H9 (cell line): ENCODE measurements around the gene PEAK3. TPM values are rescaled to one million over a fixed set of nuclear protein-coding genes. Genes with fewer than 3 reads are reported as not detected.

Experiments
- DNase-seq: peaks from one replicate; pipeline ENCODE4 v3.0.0-alpha.2; 2017
- H2AFZ ChIP-seq: one replicate; pipeline ENCODE4 v1.6.1; 2013; ENCODE audit warnings: mild to moderate bottlenecking, low read length, control low read depth, moderate library complexity
- H2AK5ac ChIP-seq: 2 replicates; pipeline ENCODE4 v1.6.1; 2013; ENCODE audit warnings: low read length, control low read depth, mixed read lengths; ENCODE audit not compliant: insufficient read length
- H2BK120ac ChIP-seq: one replicate; pipeline ENCODE4 v1.6.1; 2013; ENCODE audit warnings: low read depth, mild to moderate bottlenecking, low read length, control low read depth, inconsistent platforms; ENCODE audit not compliant: poor library complexity, severe bottlenecking
- H2BK12ac ChIP-seq: 2 replicates; pipeline ENCODE4 v1.6.1; 2013; ENCODE audit warnings: low read length, control low read depth, mixed read lengths, low read depth; ENCODE audit not compliant: insufficient read length
- H2BK15ac ChIP-seq: 2 replicates; pipeline ENCODE4 v1.6.1; 2013; ENCODE audit warnings: low read depth, low read length, control low read depth
- H2BK20ac ChIP-seq: one replicate; pipeline ENCODE4 v1.6.1; 2013; ENCODE audit warnings: low read depth, mild to moderate bottlenecking, low read length, control low read depth, inconsistent platforms; ENCODE audit not compliant: poor library complexity, severe bottlenecking
- H2BK5ac ChIP-seq: 2 replicates; pipeline ENCODE4 v1.6.1; 2013; ENCODE audit warnings: low read length, control low read depth, mixed read lengths; ENCODE audit not compliant: insufficient read length
- H3K14ac ChIP-seq: 2 replicates; pipeline ENCODE4 v1.6.1; 2013; ENCODE audit warnings: low read length, control low read depth; ENCODE audit not compliant: insufficient read depth
- H3K18ac ChIP-seq: 2 replicates; pipeline ENCODE4 v1.6.1; 2013; ENCODE audit warnings: low read depth, mild to moderate bottlenecking, mixed read lengths, low read length, control low read depth; ENCODE audit not compliant: insufficient read length
- H3K23ac ChIP-seq: 2 replicates; pipeline ENCODE4 v1.6.1; 2013; ENCODE audit warnings: low read length, control low read depth, mixed read lengths, low read depth; ENCODE audit not compliant: insufficient read length
- H3K23me2 ChIP-seq: 2 replicates; pipeline ENCODE4 v1.6.1; 2013; ENCODE audit warnings: low read depth, mild to moderate bottlenecking, mixed read lengths, low read length, control low read depth; ENCODE audit not compliant: insufficient read length, poor library complexity, severe bottlenecking
- H3K27ac ChIP-seq: 2 replicates; pipeline ENCODE4 v1.5.1; 2013; ENCODE audit warnings: low read length, control low read depth, mixed read lengths, low read depth; ENCODE audit not compliant: insufficient read length
- H3K27me3 ChIP-seq: 2 replicates; pipeline ENCODE4 v1.6.1; 2013; ENCODE audit warnings: low read length, control low read depth, inconsistent platforms; ENCODE audit not compliant: insufficient read depth
- H3K4ac ChIP-seq: 2 replicates; pipeline ENCODE4 v1.6.1; 2013; ENCODE audit warnings: low read depth, mild to moderate bottlenecking, control low read depth, inconsistent platforms, low read length, moderate library complexity
- H3K4me1 ChIP-seq: 2 replicates; pipeline ENCODE4 v1.6.1; 2013; ENCODE audit warnings: low read length, control low read depth, inconsistent platforms; ENCODE audit not compliant: insufficient read depth
- H3K4me2 ChIP-seq: 2 replicates; pipeline ENCODE4 v1.6.1; 2013; ENCODE audit warnings: low read length, control low read depth, mixed read lengths; ENCODE audit not compliant: insufficient read length, insufficient read depth
- H3K56ac ChIP-seq: 2 replicates; pipeline ENCODE4 v1.6.1; 2013; ENCODE audit warnings: low read depth, mild to moderate bottlenecking, mixed read lengths, low read length, control low read depth; ENCODE audit not compliant: insufficient read length
- H3K79me1 ChIP-seq: 2 replicates; pipeline ENCODE4 v1.6.1; 2013; ENCODE audit warnings: low read depth, mild to moderate bottlenecking, moderate library complexity, low read length, control low read depth, inconsistent platforms; ENCODE audit not compliant: insufficient read depth, poor library complexity, severe bottlenecking
- H3K79me2 ChIP-seq: 2 replicates; pipeline ENCODE4 v1.6.1; 2013; ENCODE audit warnings: low read length, control low read depth, inconsistent platforms; ENCODE audit not compliant: insufficient read depth
- H3K9ac ChIP-seq: 2 replicates; pipeline ENCODE4 v1.6.1; 2013; ENCODE audit warnings: low read length, control low read depth, mixed read lengths; ENCODE audit not compliant: insufficient read length; ENCODE audit errors: extremely low read depth
- H3K9me3 ChIP-seq: one replicate; pipeline ENCODE4 v1.6.1; 2013; ENCODE audit warnings: low read depth, low read length, inconsistent platforms; ENCODE audit not compliant: control insufficient read depth
- H3T11ph ChIP-seq: one replicate; pipeline ENCODE4 v1.6.1; 2013; ENCODE audit warnings: mild to moderate bottlenecking, low read length, control low read depth, inconsistent platforms
- H4K20me1 ChIP-seq: one replicate; pipeline ENCODE4 v1.6.1; 2013; ENCODE audit not compliant: control insufficient read depth, insufficient read length, insufficient read depth
- H4K5ac ChIP-seq: 2 replicates; pipeline ENCODE4 v1.6.1; 2013; ENCODE audit warnings: low read depth, mild to moderate bottlenecking, mixed read lengths, low read length, control low read depth; ENCODE audit not compliant: insufficient read length
- H4K8ac ChIP-seq: replicated peaks from 2 replicates; pipeline ENCODE4 v1.6.1; 2013; ENCODE audit warnings: low read length, control low read depth, mixed read lengths, low read depth; ENCODE audit not compliant: insufficient read length
- H4K91ac ChIP-seq: 2 replicates; pipeline ENCODE4 v1.6.1; 2013; ENCODE audit warnings: low read depth, mild to moderate bottlenecking, moderate library complexity, mixed read lengths, low read length, control low read depth; ENCODE audit not compliant: insufficient read length
- H3K27ac Mint-ChIP-seq, 3 experiments: 2 replicates in 2 of 3; 3 replicates in 1 of 3; pipeline ENCODE4 v1.8.0; 2020 to 2021; ENCODE audit warnings: mixed read lengths in 3 of 3, mild to moderate bottlenecking in 1 of 3, moderate library complexity in 1 of 3
- H3K27me3 Mint-ChIP-seq: 2 replicates; pipeline ENCODE4 v1.8.0; 2021; ENCODE audit warnings: low read depth, mild to moderate bottlenecking, moderate library complexity, mixed read lengths
- H3K36me3 Mint-ChIP-seq, 3 experiments: 2 replicates in 2 of 3; 3 replicates in 1 of 3; pipeline ENCODE4 v1.8.0; 2020 to 2021; ENCODE audit warnings: low read depth in 3 of 3, mixed read lengths in 3 of 3; ENCODE audit not compliant: insufficient read depth in 1 of 3
- H3K4me1 Mint-ChIP-seq, 2 experiments: 2 replicates each; pipeline ENCODE4 v1.8.0; 2020; ENCODE audit warnings: mixed read lengths in 2 of 2
- H3K4me3 Mint-ChIP-seq, 2 experiments: 2 replicates in 1 of 2; 3 replicates in 1 of 2; pipeline ENCODE4 v1.8.0; 2020 to 2021; ENCODE audit warnings: mild to moderate bottlenecking in 2 of 2, mixed read lengths in 2 of 2, moderate library complexity in 1 of 2
- H3K9me3 Mint-ChIP-seq, 2 experiments: 2 replicates in 1 of 2; 3 replicates in 1 of 2; pipeline ENCODE4 v1.8.0; 2020; ENCODE audit warnings: mild to moderate bottlenecking in 2 of 2, mixed read lengths in 2 of 2, moderate library complexity in 1 of 2
- WGBS: extraction: QIAGEN DNeasy Blood & Tissue Kit; methylation state at CpG from one replicate; pipeline ENCODE4 v1.1.7; 2013; ENCODE audit warnings: missing lambda C conversion rate, low lambda C conversion rate, mixed read lengths; ENCODE audit not compliant: insufficient read length; ENCODE audit errors: extremely low coverage; 5-methylcytosine and 5-hydroxymethylcytosine counted together
- total RNA-seq: library from RNA; stranded (reverse); gene quantifications from 2 replicates; pipeline ENCODE4 v1.2.1, GENCODE V29; 2021
- TF ChIP-seq, protein P1 (sequence below): fragments of 200-600 bp; sonication (generic); conservative IDR thresholded peaks from 3 replicates; pipeline ENCODE4 v1.8.0; 2021; ENCODE audit warnings: antibody characterized with exemption, mild to moderate bottlenecking

The PEAK3 gene
- total RNA-seq, 1 experiment from 2014 or later, result not detected

- no peak within 1 kb of the TSS for H2AK5ac ChIP-seq
- H3K9me3 ChIP-seq, result no peaks in the 10 kb centered on the region
- no peak within 1 kb of the TSS for H4K91ac ChIP-seq
- peaks cover 0 to 3% of the 10 kb centered on the region in 2 experiments; a peak in 1 of 5 replicates for H3K9me3 Mint-ChIP-seq
- H3K56ac ChIP-seq, result no peak within 1 kb of the TSS
- H2BK12ac ChIP-seq, result no peak within 1 kb of the TSS
- H4K20me1 ChIP-seq, result peaks cover 2% of the 10 kb centered on the region
- H3K4me1 Mint-ChIP-seq, result peaks cover 37 to 48% of the 10 kb centered on the region in 2 experiments
- DNase-seq, result peak; percentile 97
- no peak within 1 kb of the TSS for H3K23ac ChIP-seq
- no peak within 1 kb of the TSS for H2BK20ac ChIP-seq
- no CpG with 5 or more reads among the region's 80 CpGs for WGBS
- H4K5ac ChIP-seq, result no peak within 1 kb of the TSS
- H3K79me1 ChIP-seq, result peaks cover 4% of the 10 kb centered on the region
- H3K27me3 ChIP-seq, result no peaks in the 10 kb centered on the region
- H3K4me2 ChIP-seq, result peak within 1 kb of the TSS; percentile 55
- TF ChIP-seq, protein P1, sequence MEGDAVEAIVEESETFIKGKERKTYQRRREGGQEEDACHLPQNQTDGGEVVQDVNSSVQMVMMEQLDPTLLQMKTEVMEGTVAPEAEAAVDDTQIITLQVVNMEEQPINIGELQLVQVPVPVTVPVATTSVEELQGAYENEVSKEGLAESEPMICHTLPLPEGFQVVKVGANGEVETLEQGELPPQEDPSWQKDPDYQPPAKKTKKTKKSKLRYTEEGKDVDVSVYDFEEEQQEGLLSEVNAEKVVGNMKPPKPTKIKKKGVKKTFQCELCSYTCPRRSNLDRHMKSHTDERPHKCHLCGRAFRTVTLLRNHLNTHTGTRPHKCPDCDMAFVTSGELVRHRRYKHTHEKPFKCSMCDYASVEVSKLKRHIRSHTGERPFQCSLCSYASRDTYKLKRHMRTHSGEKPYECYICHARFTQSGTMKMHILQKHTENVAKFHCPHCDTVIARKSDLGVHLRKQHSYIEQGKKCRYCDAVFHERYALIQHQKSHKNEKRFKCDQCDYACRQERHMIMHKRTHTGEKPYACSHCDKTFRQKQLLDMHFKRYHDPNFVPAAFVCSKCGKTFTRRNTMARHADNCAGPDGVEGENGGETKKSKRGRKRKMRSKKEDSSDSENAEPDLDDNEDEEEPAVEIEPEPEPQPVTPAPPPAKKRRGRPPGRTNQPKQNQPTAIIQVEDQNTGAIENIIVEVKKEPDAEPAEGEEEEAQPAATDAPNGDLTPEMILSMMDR, result peak; percentile 95
- no peaks in the 10 kb centered on the region; the same call in 1 of the 2 replicates for H3K27me3 Mint-ChIP-seq
- H3K79me2 ChIP-seq, result peaks cover 44% of the 10 kb centered on the region
- H3K23me2 ChIP-seq, result peaks cover 9% of the 10 kb centered on the region
- H2BK5ac ChIP-seq, result no peak within 1 kb of the TSS
- H3K4ac ChIP-seq, result no peak within 1 kb of the TSS
- H2BK15ac ChIP-seq, result no peak within 1 kb of the TSS
- no peak within 1 kb of the TSS for H4K8ac ChIP-seq
- H3K18ac ChIP-seq, result peak within 1 kb of the TSS; percentile 90
- peak within 1 kb of the TSS; percentile 96 to 97 for H3K4me3 Mint-ChIP-seq
- H3K14ac ChIP-seq, result peak within 1 kb of the TSS; percentile 87
- no peak within 1 kb of the TSS for H3T11ph ChIP-seq
- peaks cover 14 to 52% (median 51%) of the 10 kb centered on the region in 3 experiments for H3K36me3 Mint-ChIP-seq
- H2AFZ ChIP-seq, result no peak within 1 kb of the TSS
- H2BK120ac ChIP-seq, result no peak within 1 kb of the TSS
- H3K4me1 ChIP-seq, result peaks cover 4% of the 10 kb centered on the region; the same call in 1 of the 2 replicates
- peak within 1 kb of the TSS; percentile 72 for H3K9ac ChIP-seq
- no peak within 1 kb of the TSS for H3K27ac ChIP-seq
- peak within 1 kb of the TSS; percentile 99 to 100 (median 99) for H3K27ac Mint-ChIP-seq
Observed at GRCh38 chr19:2236314-2237050, 45.5 kb downstream of the PEAK3 start, which contains the start of the genes PLEKHJ1 and SF3A2. Gene PLEKHJ1 (minus strand): TSS chr19:2236329. CDS start chr19:2236248, 81 bp downstream. Gene SF3A2 (plus strand): TSS chr19:2236824. CDS start chr19:2243419, 6,595 bp downstream.
